ENCODE measurements around the gene MYH4.

MYH4 gene

DNA sequence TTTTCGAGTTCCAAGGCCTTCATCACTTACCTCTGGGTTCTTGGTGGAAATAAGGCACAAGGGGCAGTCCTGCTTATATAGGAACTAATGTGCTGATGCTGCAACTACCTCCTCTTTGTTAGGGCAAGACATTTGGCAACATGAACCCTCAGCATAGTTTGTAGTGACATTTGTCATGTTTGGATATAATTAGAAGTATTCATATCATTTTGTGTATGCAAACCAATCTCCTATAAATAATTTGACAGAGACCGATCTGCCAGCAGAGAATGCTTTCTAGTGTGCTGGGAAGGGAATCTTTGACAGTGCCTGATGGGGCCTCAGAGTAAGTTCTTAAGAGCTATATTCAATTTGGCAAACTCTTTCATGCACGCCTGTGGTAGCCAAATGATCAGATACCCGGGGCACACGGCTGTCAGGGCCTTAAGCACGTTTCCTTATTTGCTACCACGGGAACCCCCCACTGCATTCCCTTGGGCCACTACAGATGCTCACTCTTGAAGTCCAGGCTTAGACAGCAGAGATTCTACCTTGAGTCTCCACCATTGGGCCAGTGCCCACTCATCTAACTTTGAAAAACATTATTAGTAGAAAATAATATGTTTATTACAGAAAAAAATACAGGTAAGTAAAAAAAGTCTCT, 47.3 kb downstream of the MYH4 start, which contains the start of gene MYH8:
Gene MYH8 (minus strand): TSS at position 51 of the 643 bp plus-strand sequence. CDS start 1,723 bp downstream, outside the sequence.
- H3K27ac ChIP-seq = no peak within 1 kb of the TSS
- no peak for TF ChIP-seq ZFX (IDR thresholded peaks at IDR 0.05; ENCODE audit: borderline replicate concordance)
- TF ChIP-seq, protein P1, sequence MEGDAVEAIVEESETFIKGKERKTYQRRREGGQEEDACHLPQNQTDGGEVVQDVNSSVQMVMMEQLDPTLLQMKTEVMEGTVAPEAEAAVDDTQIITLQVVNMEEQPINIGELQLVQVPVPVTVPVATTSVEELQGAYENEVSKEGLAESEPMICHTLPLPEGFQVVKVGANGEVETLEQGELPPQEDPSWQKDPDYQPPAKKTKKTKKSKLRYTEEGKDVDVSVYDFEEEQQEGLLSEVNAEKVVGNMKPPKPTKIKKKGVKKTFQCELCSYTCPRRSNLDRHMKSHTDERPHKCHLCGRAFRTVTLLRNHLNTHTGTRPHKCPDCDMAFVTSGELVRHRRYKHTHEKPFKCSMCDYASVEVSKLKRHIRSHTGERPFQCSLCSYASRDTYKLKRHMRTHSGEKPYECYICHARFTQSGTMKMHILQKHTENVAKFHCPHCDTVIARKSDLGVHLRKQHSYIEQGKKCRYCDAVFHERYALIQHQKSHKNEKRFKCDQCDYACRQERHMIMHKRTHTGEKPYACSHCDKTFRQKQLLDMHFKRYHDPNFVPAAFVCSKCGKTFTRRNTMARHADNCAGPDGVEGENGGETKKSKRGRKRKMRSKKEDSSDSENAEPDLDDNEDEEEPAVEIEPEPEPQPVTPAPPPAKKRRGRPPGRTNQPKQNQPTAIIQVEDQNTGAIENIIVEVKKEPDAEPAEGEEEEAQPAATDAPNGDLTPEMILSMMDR (IDR thresholded peaks at IDR 0.05) = no peak

DNA sequence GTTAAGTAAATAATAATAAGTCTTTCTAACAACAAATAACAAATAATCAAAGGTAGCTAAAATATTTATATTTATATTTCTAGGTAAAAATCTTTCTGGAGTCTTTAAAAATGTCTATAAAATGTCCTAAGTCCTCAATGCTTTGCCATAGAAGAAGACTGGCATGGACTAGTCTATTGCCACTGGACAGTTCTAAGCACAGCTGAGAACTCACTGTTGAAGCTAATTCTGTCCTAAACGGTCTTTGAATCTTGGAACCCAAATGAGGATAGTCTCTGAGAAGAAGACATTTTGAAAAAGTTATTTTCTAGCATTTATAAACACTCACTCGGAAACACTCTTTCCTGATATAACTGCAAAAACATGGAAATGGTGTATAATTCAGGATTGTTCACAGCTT, 48.1 kb downstream of the MYH4 start:
- TF ChIP-seq ZFX (IDR thresholded peaks at IDR 0.05; ENCODE audit: borderline replicate concordance) = no peak
- TF ChIP-seq, protein P1 (IDR thresholded peaks at IDR 0.05) = no peak
- H3K27ac ChIP-seq = no peak overlapping the region

DNA sequence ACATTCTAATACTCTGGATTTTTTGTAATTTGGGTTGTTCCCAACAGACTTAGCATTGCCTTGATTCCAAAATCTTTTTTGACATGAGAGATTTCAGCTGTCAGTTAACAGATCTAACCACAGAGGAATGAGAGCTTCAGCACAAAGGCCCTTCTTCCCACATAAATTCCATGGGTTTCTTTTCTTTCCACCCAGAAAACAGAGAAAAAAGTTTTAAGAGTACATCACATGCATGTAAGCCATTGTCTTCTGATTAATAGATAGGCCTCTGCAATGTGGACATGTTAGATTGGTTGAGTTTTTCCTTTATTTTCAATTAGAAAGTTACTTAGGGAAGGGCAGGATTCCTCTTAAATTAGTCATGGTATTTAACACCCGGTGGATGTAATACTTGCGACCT, 48.5 kb downstream of the MYH4 start:
- no peak for TF ChIP-seq ZFX (IDR thresholded peaks at IDR 0.05; ENCODE audit: borderline replicate concordance)
- TF ChIP-seq, protein P1 (IDR thresholded peaks at IDR 0.05) = no peak
- H3K27ac ChIP-seq = no peak overlapping the region

DNA sequence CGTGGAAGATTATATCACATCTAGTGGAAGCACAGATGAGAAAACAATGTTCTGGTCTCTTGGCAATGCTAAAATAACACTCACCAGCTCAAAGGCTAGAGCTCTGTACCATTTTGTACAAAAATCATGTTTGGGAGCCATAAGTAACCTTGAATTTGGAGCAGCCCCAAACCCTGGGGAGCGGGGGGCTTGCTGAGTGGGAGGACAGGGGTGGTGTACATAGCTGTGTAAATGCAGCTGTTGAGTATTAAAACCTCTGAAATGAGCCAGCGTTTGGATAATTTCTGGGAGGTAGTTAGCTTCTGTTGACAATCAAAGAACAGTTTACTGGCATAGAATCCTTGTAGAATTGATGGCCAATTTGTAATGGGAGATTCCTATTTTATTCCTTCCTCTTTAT, 51.9 kb downstream of the MYH4 start:
- TF ChIP-seq, protein P1 (IDR thresholded peaks at IDR 0.05) = no peak
- TF ChIP-seq ZFX (IDR thresholded peaks at IDR 0.05; ENCODE audit: borderline replicate concordance) = no peak
- H3K27ac ChIP-seq = no peak overlapping the region

DNA sequence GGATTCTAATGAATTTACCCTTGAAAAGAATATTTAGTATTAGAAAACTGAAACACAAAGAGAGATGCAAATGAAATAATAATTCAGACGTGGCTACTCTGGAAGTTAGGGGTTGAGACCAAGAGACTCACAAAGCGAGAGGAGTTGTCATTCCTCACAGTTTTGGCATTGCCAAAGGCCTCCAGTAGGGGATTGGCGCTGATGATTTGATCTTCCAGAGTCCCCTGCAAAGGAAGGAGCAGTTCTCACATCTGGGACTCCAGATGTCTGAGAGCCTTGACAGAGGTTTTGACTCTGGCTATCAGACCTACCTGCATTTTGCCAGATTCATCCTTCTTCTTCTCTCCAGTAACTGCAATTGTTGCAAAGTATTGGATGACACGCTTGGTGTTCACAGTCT, 54.2 kb downstream of the MYH4 start:
- no peak overlapping the region for H3K27ac ChIP-seq
- TF ChIP-seq, protein P1 (IDR thresholded peaks at IDR 0.05) = no peak
- TF ChIP-seq ZFX (IDR thresholded peaks at IDR 0.05; ENCODE audit: borderline replicate concordance) = no peak

DNA sequence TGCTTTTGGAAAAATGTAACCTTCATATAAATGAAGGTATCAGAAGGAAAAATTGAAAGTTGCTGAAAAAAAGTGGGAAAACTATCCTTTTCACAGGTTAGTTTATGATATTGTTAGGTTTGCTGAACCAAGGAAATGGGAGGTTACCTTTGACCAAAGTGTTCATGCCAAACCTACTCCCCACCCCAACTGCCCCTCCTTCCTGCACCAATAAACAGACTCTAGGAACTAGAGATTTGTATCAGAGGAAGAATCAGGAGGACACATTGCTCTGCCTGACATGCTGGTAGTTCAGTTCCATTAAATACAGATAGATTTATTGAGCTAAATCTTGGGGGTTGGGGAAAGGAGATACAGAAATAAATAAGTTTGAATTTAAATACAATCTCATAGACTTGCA, 65.8 kb downstream of the MYH4 start:
- no peak overlapping the region for H3K27ac ChIP-seq
- no peak for TF ChIP-seq ZFX (IDR thresholded peaks at IDR 0.05; ENCODE audit: borderline replicate concordance)
- TF ChIP-seq, protein P1 (IDR thresholded peaks at IDR 0.05) = no peak

DNA sequence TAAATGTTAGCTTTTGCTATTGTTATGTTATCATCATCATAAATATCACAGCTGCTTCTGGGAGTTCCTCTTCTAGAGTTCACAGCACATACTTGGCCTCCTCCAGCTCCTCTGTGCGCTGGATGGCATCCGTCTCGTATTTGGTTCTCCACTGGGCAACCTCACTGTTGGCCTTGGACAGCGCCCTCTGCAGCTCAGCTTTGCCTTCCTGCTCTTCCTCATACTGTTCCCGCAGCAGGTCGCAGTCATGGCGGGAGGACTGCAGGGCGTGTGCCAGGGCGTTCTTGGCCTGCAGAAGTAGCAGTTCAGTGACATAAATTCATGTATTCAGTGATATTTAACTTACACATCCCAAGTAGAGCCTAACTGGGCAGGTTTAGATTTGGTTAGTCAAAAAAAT, 71.0 kb downstream of the MYH4 start:
- H3K27ac ChIP-seq = no peak overlapping the region
- TF ChIP-seq, protein P1 (IDR thresholded peaks at IDR 0.05) = peak; percentile 15; the same call in 1 of the 2 replicates
- no peak for TF ChIP-seq ZFX (IDR thresholded peaks at IDR 0.05; ENCODE audit: borderline replicate concordance)

Measured in 22Rv1 (cell line).